HG03460 (cell line): ENCODE data around the gene LSAMP.

ENCODE experiments used
- ATAC-seq: cut with Tn5 transposase; IDR thresholded peaks from one replicate; pipeline ENCODE4 v1.9.1; 2021; ENCODE audit not compliant: unreplicated experiment

Gene LSAMP

GRCh38 chr3:116059421-116060096 is 385.7 kb downstream of the LSAMP start:
- ATAC-seq = no peak

- no peak for ATAC-seq
Observed at GRCh38 chr3:116058844-116059243, 386.4 kb downstream of the LSAMP start.

GRCh38 chr3:116057400-116058006 is 387.8 kb downstream of the LSAMP start:
- no peak for ATAC-seq

GRCh38 chr3:116056280-116056679 is 389.0 kb downstream of the LSAMP start:
- peak; percentile 76 for ATAC-seq

GRCh38 chr3:116053017-116053416 is 392.3 kb downstream of the LSAMP start:
- no peak for ATAC-seq

GRCh38 chr3:116052602-116053001 is 392.7 kb downstream of the LSAMP start:
- no peak for ATAC-seq

- ATAC-seq = no peak
Observed at GRCh38 chr3:116051586-116051985, 393.7 kb downstream of the LSAMP start.

GRCh38 chr3:116051040-116051439 is 394.2 kb downstream of the LSAMP start:
- ATAC-seq = no peak

- ATAC-seq = no peak
Observed at GRCh38 chr3:116050311-116050915, 394.9 kb downstream of the LSAMP start.

GRCh38 chr3:116048991-116049390 is 396.3 kb downstream of the LSAMP start:
- no peak for ATAC-seq

- ATAC-seq = no peak
Observed at GRCh38 chr3:116046350-116046749, 398.9 kb downstream of the LSAMP start.

- no peak for ATAC-seq
Observed at GRCh38 chr3:116045314-116045713, 400.0 kb downstream of the LSAMP start.

- no peak for ATAC-seq
Observed at GRCh38 chr3:116040152-116040551, 405.1 kb downstream of the LSAMP start.

GRCh38 chr3:116039651-116039985 is 405.7 kb downstream of the LSAMP start:
- no peak for ATAC-seq

GRCh38 chr3:116038968-116039650 is 406.2 kb downstream of the LSAMP start:
- ATAC-seq = peak; percentile 1

GRCh38 chr3:116037954-116038911 is 407.1 kb downstream of the LSAMP start:
- peak; percentile 99 for ATAC-seq

GRCh38 chr3:116035429-116035828 is 409.9 kb downstream of the LSAMP start:
- no peak for ATAC-seq

GRCh38 chr3:116034794-116035193 is 410.5 kb downstream of the LSAMP start:
- no peak for ATAC-seq

- no peak for ATAC-seq
Observed at GRCh38 chr3:116034086-116034485, 411.2 kb downstream of the LSAMP start.

- ATAC-seq = no peak
Observed at GRCh38 chr3:116033516-116033915, 411.8 kb downstream of the LSAMP start.

GRCh38 chr3:116032176-116032575 is 413.1 kb downstream of the LSAMP start:
- no peak for ATAC-seq
